Stimulated activated CD8-positive, alpha-beta memory T cell treated with anti-CD3 and anti-CD28 coated beads, Interleukin-12 subunit alpha, Interleukin-12 subunit beta, amount 100 ng/mL, for 24 hours (primary cell): ENCODE results near the gene PLXNB3.

Experiments
- DNase-seq: peaks from one replicate; pipeline ENCODE4 v3.0.0-alpha.2; 2020; ENCODE audit errors: extremely low read depth

PLXNB3 gene

DNA sequence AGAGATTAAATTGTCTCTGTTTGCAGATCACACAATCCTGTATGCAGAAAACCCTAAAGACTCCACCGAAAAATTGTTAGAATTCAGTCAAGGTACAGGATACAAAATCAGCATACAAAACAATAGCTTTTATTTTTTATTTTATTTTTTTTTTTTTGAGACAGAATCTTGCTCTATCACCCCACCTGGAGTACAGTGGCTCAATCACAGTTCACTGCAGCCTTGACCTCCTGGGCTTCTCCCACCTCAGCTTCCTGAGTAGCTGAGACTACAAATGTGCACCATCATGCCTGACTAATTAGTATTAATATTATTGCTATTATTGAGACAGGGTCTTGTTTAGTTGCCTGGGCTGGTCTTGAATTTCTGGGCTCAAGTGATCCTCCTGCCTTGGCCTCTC is 8.9 kb upstream of the PLXNB3 start:
- DNase-seq, result no peak

DNA sequence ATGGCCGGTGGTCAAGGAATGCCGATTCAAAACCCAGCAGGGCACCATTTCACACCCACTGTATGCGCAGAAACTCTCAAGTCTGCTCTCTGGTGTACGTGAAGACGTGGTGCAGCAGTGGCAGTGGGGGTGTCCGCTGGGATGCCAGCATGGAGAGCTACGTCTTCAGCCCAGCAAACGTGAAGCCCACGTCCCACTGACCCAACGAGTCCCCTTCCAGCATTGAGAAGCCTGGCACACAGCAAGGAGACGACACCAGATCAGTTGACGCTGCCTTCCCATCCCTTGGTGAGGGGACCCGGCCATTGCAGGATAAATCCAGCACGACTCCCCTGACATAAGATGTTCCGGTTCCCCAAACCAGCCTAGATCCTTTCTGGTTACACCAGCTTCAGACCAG is 2.2 kb upstream of the PLXNB3 start:
- no peak for DNase-seq

DNA sequence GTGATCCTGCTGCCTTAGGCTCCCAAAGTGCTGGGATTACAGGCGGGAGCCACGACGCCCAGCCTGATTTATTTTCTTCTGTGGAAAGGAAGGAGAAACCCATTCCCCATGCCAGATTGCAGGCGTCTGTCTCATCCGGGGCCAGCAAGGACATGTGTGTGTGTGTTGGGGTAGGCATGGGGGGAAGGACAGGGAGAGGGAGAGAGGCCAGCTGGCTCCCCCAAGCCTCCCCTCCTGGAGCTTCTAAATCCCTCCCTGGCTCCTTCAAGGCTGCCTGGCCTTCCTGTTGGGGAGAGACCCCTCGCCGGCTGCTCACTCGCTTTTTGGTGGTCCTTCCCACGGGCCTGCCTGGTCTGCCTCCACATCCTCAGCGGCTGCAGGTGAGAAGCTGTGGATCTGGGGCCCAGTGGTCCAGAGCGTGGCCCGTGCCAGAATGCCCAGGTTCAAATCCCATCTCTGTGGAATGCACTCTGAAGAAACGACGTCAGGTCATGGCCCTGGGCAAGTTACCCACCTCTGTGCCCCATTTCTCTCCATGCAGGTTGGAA is 1.3 kb upstream of the PLXNB3 start:
- DNase-seq, result no peak

DNA sequence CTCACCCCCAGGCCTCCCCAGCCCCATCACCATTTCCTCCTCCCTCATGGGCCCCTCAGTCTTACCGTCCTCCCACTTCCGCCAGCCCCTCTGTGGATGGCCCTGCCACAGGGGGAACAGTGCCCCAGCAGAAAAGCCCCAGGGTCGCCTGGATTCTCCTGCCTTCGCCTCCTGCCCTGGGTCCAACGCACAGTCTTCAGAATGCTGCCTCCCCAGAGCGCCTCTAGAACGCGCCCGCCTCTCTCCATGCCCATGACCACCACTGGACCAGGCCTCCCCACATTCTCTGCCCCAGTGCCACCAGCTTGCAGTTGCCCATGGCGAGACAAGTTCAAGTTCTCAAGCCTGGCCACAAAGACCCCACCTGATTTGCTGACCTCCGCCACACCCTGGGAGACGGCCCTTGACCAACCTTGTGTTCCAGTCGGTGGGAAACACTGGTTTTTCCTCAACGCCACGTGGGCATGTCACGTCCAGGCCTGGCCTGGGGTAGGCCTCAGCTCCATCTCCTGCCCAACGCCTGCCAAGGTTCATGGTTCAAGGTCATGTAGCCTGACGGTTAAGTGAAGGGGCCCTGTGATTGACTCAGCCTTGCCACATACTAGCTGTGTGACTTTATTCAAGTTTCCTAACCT is 634 bp upstream of the PLXNB3 start:
- no peak for DNase-seq

DNA sequence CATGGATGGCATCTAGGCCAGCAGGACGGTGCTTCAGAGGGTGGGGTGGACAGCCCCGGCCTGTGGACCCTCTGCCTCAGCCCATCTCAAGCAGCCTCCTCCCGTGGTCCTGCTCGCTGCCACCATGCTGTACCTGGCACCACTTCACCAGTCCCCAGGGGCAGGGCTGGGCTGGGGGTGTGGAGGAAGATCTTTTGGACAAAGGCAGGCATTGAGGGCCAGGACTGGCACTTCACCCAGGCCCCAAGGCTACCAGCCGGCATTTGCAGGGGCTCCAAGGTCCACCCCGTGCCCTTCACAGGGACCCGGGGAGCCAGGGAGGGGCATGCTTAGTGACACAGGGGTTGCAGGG is 713 bp downstream of the PLXNB3 start:
- no peak for DNase-seq

DNA sequence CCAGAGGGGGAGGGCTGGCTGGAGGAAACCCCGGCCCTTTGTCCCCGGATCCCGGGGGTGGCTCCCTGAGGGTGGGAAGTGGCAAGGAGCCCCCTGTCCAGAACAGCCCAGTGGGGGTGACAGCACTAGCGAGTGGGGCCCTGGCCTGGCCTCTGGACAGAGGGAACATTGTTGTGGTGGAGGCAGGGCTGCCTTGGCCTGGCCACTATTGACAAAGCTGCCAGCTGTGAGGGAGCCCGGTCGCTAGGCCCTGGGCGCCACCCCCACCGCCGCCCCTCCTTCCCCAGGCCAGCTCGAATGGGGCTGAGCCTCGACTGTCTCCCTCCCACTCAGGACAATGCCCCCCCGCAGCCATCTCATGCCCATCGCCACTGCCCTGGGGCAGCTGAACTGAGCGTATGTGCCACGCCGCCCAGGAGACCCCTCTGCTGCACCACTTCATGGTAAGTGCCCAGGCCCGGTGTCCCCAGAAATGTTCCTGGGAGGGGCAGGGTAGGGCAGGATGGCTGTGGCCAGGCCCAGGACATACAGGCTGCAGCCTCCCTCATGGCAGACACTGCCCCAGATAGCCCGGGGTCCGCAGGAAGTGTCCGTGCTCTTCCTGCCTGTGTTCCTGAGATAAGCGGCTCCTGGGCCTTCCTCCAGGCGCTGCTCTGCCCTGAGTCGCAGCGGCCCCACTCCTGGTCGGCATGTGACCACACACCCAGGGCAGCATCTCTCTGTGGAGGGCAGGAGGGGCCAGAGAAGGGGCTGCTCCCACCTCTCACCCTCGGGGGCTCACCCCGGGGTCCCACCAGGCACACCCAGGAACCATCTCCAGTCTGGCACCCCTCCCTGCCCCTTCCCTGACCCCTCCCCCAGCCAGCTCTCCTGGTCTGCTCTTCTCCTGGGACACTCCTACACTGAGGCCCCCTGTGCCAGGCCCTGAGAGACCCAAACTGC is 1.4 kb downstream of the PLXNB3 start:
- no peak for DNase-seq

DNA sequence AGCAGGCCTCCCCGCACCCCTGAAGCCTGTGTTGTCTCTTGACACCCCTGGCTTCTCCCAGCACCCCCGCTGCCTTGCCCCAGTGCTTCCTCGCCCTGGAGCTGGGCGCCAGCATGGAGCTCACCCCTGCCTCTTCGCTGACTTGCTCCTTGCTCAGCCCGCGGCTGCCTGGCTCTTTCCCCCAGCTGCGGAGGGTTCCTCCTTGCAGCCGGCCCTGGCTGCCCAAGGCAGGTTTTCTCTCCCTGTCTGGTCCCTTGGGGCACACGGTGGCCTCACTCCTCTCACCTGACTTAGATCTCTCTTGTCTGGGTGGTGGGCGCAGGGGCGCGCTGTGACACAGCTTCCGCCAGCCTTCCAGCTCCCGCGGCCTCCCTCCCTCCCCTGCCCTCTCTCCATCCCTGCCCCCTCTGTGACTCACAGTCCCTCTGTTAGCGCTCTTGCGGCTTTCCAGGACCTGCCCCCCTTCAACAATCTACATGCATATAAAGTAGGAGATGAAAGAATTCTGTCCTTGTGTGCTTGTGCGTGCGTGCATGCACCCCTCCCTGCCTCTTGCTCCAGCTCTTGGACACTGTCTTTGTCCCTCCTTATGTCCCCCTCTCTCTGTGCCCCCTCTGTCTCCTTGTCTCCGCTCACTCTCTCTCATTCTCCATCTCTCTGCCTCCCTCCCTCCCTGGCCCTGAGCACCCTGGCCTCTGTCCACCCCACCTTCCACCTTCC is 2.2 kb downstream of the PLXNB3 start:
- peak; percentile 23 for DNase-seq

DNA sequence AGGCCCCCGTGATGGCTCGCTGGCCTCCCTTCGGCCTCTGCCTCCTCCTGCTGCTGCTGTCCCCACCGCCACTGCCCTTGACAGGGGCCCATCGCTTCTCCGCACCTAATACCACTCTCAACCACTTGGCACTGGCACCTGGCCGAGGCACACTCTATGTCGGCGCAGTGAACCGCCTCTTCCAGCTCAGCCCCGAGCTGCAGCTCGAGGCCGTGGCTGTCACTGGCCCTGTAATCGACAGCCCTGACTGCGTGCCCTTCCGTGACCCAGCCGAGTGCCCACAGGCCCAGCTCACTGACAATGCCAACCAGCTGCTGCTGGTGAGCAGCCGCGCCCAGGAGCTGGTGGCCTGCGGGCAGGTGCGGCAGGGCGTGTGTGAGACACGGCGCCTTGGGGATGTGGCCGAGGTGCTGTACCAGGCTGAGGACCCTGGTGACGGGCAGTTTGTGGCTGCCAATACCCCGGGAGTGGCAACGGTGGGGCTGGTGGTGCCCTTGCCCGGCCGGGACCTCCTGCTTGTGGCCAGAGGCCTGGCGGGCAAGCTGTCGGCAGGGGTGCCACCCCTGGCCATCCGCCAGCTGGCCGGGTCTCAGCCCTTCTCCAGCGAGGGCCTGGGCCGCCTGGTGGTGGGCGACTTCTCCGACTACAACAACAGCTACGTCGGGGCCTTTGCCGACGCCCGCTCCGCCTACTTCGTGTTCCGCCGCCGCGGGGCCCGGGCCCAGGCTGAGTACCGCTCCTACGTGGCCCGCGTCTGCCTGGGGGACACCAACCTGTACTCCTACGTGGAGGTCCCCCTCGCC is 3.0 kb downstream of the PLXNB3 start:
- DNase-seq, result no peak

DNA sequence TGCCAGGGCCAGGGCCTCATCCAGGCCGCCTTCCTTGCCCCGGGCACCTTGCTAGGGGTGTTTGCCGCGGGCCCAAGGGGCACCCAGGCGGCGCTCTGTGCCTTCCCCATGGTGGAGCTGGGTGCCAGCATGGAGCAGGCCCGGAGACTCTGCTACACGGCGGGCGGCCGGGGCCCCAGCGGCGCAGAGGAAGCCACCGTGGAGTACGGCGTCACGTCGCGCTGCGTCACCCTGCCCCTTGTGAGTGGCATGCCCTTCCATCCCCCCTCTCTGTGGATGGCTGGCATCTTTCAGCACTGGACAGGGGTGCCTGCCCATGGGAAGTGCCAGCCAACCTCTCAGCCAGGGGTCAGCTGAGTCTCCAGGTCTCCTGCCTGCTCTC is 3.6 kb downstream of the PLXNB3 start:
- DNase-seq, result no peak

DNA sequence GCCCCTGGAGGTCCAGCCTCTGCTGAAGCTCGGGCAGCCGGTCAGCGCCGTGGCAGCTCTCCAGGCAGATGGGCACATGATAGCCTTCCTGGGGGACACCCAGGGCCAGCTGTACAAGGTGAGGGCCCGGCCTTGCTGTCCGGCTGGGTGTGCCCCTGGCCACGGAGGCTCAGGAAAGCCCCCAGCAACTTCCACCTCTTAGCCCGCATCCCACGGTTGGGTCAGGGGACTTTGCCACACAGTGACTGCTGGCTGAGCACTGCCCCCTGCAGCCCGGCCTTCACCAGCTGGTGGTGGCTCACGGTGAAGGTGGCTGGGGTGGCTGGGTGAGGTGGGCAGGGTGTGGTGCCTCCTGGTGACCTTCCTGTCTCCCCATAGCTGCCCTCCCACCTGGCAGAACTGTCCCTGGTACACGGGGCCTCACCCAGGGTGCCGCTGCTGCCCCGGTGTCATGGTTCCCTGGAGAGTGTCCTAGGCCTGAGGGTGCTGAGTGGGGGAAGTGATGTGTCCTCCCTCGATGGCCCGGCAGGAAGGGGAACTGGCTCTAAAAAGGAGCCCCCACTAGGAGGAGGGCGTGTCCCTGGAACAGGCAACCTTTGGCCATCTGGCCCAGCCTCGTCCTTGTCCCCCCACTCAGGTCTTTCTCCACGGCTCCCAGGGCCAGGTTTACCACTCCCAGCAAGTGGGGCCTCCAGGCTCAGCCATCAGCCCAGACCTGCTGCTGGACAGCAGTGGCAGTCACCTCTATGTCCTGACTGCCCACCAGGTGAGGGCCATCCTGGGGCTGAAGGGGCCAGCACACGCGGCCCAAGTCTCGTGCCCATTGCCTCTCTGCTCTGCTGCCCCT is 4.5 kb downstream of the PLXNB3 start:
- no peak for DNase-seq

DNA sequence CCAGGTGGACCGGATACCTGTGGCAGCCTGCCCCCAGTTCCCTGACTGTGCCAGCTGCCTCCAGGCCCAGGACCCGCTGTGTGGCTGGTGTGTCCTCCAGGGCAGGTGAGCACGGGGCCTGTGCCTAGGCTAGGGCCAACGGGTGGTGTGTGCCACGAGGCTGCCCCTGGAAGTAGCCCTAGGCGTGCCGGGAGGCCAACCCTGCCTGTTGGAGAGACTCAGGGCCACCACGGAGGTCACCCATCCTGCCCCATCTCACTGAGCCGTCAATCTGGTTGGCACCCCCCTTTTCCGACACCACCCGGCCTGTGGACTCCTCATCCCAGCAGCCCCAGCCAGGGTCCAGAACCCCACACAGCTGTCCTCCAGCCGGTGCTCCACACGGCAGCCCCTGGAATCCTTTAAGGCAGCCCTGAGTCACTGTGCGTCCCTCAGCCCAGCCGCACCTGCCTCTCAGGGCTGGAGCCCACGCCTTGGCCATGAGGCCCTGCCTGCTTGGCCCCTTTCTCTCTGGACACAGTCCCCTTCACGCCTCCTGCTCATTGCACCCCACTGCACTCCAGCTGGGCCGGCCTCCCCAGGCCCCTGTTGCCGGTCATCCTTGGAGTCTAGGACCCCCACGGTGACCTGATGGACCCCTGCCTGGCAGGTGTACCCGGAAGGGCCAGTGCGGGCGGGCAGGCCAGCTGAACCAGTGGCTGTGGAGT is 5.3 kb downstream of the PLXNB3 start:
- no peak for DNase-seq

DNA sequence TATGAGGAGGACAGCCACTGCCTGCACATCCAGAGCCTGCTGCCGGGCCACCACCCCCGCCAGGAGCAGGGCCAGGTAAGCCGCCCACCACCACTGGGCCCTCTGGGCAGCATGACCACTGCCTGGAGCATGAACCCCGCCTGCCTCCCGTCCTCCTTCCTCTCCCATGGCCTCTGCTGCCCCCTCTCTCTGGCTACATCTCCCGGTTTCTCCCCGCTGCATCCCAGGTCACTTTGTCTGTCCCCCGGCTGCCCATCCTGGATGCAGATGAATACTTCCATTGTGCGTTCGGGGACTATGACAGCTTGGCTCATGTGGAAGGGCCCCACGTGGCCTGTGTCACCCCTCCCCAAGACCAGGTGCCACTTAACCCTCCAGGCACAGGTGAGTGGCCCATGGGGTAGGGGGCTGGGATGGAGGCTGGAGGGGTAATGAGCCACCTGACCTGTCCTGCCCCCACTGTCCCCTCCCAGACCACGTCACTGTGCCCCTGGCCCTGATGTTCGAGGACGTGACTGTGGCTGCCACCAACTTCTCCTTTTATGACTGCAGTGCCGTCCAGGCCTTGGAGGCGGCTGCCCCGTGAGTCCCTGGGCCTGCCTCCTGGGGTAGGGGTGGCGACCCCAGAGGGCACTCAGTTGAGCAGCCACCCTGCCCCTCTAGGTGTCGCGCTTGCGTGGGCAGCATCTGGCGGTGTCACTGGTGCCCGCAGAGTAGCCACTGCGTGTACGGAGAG is 6.0 kb downstream of the PLXNB3 start:
- no peak for DNase-seq

DNA sequence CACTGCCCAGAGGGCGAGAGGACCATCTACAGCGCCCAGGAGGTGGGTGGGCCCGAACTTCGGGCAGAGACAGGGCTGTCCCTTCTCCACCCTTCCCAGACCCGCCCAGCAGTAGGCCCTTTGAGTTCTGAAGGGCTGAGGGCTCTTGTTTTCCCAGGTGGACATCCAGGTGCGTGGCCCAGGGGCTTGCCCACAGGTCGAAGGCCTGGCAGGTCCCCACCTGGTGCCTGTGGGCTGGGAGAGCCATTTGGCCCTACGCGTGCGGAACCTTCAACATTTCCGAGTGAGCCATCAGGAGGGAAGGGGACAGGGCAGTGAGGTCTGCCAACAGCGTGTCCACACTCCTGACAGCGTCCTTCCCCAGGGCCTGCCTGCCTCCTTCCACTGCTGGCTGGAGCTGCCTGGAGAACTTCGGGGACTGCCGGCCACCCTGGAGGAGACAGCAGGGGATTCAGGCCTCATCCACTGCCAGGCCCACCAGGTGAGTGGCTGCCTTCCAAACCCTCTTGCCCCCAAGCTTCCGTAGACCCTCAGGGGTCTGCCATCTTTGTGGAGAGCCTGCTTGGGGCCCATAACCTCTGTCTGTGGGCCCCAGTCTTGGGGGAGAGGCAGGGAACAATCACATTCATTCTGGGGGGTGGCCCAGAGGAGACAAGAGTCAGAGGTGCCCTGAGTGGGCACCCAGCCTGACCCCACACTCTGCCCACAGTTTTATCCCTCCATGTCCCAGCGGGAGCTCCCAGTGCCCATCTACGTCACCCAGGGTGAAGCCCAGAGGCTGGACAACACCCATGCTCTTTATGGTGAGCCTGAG is 6.8 kb downstream of the PLXNB3 start:
- no peak for DNase-seq

DNA sequence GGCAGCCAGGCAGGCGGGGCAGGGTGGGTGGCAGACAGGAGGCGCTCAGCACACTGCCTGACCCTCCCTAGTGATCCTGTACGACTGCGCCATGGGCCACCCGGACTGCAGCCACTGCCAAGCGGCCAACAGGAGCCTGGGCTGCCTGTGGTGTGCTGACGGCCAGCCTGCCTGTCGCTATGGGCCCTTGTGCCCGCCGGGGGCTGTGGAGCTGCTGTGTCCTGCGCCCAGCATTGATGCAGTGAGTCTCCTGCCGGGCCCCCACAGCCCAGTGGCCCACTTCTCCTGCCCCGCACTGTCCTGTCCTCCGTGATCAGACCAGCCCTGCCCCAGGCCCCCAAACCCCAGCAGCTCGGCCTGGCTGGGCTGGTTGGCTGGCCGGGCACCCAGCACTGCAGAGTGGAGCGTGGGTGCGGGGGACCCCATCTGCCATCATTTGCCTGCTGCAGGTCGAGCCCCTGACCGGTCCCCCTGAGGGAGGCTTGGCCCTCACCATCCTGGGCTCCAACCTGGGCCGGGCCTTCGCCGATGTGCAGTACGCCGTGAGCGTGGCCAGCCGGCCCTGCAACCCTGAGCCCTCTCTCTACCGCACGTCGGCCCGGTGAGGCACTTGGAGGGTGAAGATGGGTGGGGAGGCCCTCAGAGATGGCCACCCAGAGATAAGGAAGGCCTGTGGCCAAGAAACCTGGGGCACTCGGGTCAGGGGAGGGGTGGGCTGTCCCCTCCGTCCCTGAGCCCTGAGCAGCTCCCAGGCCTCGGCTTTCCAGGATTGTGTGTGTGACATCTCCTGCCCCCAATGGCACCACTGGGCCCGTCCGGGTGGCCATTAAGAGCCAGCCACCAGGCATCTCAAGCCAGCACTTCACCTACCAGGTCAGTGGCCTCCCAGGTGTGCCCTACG is 7.6 kb downstream of the PLXNB3 start:
- DNase-seq, result no peak

DNA sequence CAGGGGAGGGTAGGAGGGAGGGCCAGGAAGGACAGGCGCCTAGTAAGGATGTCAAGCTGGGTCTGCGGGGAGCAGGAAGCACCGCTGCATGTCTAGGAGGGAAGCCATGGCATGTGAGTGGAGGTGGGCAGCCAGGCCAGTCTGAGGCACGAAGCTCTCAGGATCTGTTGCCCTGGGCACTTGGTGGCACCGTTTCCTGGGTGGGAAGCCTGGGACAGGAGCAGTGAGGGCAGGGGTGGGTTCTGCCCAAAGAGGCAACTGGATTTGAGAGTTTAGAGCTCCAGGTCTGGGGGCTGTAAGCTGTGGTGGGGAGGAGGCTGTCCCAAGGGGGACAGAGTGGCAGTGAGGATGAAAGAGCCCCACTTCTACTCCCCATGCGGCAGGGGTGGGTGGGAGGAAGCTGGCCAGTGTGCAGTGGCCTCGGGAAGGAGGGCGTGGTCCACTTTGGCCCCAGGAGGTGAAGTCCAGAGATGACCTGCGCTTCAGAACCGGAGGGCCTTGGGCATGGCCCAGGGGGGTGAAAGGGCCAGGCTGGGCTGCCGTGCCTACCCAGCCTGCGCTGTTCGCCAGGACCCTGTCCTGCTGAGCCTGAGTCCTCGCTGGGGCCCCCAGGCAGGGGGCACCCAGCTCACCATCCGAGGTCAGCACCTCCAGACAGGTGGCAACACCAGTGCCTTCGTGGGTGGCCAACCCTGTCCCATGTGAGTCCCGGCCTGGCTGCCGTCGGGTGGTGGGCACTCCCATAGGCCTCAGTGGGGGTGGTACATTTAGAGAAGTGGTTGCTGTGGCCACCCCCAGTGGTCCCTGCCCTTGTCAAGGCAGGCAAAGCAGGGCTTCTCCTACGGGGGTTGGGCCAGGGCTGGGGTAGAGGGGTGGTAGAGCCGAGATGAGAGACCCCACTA is 8.5 kb downstream of the PLXNB3 start:
- no peak for DNase-seq

DNA sequence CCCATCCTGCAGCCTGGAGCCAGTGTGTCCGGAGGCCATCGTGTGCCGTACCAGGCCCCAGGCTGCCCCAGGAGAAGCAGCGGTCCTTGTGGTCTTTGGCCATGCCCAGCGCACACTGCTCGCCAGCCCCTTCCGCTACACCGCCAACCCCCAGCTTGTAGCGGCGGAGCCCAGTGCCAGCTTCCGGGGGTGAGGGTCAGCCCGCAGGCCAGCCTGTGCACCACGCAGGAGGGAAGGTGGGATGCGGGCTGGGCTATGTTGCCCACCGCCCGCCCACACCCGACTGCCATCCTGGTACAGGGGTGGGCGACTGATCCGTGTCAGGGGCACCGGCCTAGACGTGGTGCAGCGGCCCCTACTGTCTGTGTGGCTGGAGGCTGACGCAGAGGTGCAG is 9.2 kb downstream of the PLXNB3 start:
- no peak for DNase-seq
